ENCODE data around the gene MAZ. TPM values are rescaled to one million over a fixed set of nuclear protein-coding genes. Genes with fewer than 3 reads are reported as not detected.

Gene MAZ
- total and polyA plus RNA-seq, 7 donors, result 94.9 to 193 (median 131) TPM

DNA sequence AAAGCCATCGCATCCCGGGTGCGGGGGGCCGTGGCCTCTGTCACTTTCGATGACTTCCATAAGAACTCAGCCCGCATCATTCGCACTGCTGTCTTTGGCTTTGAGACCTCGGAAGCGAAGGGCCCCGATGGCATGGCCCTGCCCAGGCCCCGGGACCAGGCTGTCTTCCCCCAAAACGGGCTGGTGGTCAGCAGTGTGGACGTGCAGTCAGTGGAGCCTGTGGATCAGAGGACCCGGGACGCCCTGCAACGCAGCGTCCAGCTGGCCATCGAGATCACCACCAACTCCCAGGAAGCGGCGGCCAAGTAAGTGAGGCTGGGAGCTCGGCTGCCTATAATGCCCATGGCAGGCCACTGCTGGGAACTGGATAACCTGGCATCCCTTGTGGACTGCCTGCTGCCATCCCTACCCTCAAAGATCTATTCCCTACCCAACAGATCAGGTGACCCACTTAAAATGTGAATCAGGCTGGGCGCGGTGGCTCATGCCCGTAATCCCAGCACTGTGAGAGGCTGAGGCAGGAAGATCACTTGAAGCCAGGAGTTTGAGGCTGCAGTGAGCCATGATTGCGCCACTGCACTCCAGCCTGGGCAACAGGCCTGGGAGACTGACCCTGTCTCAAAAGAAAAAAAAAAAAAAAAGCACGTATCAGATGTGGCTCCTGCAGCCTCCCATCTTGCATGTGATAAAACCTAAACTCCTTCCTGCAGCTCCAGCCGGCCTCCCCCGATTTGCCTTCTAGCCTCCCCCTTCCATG is 38.4 kb downstream of the MAZ start:
- 85 to 91% (median 86%) methylated on average over 25 to 28 of the region's 28 CpGs for WGBS, 3 donors
- DNase-seq, result peak; percentile 56 to 65
- no peaks in the 10 kb centered on the region for H3K9me3 ChIP-seq
- H3K27me3 ChIP-seq (ENCODE audit: insufficient read depth in 3 of 3, low read length in 2 of 3), result no peaks in the 10 kb centered on the region
- H3K4me1 ChIP-seq, result no peaks in the 10 kb centered on the region
- intact Hi-C loops (cut with DNase I), result loop anchor here in 1 of 2 donors (5.0 kb wide), 1 partner anchor 142 kb away; no protein-coding TSS in a partner anchor
- no peak overlapping the region for H3K27ac ChIP-seq
- peak in 1 of 4 donors; percentile 26 for ATAC-seq
- H3K4me3 ChIP-seq, result no peak overlapping the region
- H3K36me3 ChIP-seq (ENCODE audit: insufficient read depth in 1 of 2, low read depth in 1 of 2), result peaks cover 0 to 72% of the 10 kb centered on the region in 2 donors
- TF ChIP-seq, protein P1, sequence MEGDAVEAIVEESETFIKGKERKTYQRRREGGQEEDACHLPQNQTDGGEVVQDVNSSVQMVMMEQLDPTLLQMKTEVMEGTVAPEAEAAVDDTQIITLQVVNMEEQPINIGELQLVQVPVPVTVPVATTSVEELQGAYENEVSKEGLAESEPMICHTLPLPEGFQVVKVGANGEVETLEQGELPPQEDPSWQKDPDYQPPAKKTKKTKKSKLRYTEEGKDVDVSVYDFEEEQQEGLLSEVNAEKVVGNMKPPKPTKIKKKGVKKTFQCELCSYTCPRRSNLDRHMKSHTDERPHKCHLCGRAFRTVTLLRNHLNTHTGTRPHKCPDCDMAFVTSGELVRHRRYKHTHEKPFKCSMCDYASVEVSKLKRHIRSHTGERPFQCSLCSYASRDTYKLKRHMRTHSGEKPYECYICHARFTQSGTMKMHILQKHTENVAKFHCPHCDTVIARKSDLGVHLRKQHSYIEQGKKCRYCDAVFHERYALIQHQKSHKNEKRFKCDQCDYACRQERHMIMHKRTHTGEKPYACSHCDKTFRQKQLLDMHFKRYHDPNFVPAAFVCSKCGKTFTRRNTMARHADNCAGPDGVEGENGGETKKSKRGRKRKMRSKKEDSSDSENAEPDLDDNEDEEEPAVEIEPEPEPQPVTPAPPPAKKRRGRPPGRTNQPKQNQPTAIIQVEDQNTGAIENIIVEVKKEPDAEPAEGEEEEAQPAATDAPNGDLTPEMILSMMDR (IDR thresholded peaks at IDR 0.05), result no peak

DNA sequence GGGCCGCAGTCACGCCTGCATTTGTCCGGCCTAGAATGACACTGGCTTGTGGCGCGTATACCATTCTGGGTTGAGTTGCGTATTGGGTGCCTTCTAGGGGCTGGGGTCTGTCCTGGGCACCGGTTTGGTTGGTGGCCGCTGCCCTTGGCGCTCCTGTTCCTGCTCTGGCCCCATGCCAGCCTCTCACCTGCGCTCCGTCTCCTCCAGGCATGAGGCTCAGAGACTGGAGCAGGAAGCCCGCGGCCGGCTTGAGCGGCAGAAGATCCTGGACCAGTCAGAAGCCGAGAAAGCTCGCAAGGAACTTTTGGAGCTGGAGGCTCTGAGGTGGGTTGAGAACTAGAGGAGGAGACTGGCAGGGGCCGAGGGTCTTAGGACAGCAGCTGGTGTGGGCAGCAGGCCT is 39.3 kb downstream of the MAZ start:
- intact Hi-C loops (cut with DNase I), result loop anchor here in 1 of 2 donors (5.0 kb wide), 1 partner anchor 143 kb away; no protein-coding TSS in a partner anchor
- no peak for ATAC-seq
- TF ChIP-seq, protein P1 (IDR thresholded peaks at IDR 0.05), result no peak

DNA sequence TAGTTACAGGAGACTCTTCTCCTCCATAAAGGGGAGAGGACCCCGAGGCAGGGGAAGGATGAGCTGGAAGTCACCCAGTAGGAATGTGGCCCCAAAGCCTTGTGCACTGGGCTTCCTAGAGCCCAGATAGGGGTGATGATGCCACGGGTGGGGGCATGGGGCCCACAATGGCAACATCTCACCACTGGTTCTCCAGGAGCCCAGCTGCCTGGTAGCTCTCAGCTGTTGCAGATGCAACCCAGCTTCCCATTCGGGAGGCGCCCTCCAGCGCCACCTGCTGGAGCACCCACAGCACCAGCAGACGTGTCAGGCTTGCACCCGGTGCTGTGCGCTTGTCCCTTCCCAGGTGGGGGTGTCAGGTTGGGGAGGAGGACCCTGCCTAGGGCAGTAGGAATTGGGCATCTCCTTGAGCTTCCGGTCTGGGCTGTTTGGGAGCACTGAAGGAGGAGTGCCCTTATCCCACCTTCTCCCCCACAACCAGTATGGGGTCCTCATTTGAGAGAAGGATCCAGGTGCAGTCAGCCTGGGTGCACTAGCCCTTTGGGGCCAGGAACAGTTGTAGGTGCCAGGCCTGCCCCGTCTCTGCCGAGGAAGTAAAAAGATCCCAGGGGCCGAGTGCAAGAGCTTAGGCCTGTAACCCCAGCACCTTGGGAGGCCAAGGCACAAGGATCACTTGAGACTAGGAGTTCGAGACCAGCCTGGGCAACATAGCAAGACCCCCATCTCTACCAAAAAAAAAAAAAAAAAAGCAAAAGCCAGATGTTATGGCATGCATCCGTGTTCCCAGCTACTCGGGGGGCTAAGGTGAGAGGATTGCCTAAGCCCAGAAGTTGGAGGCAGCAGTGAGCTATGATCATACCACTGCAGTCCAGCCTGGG is 42.3 kb downstream of the MAZ start:
- Histone ChIP-seq H3K9me3 (no peaks in the 10 kb centered on the region), H3K27me3 (ENCODE audit: insufficient read depth in 3 of 3, low read length in 2 of 3) (no peaks in the 10 kb centered on the region), H3K27ac (no peak overlapping the region), H3K4me1 (no peaks in the 10 kb centered on the region), H3K4me3 (no peak overlapping the region), H3K36me3 (ENCODE audit: insufficient read depth in 1 of 2, low read depth in 1 of 2) (peaks cover 0 to 43% of the 10 kb centered on the region in 2 donors)
- DNase-seq (peak; percentile 80 to 91), ATAC-seq (peak; percentile 79 to 90 (median 84))
- 31 to 40% (median 38%) methylated on average over 14 to 15 of the region's 15 CpGs for WGBS, 3 donors
- TF ChIP-seq, protein P1 (IDR thresholded peaks at IDR 0.05), result peak; percentile 86
- intact Hi-C loops (cut with DNase I), result loop anchor here in 1 of 2 donors (1.0 to 5.0 kb wide), 2 partner anchors 41 to 146 kb away; no protein-coding TSS in a partner anchor

More for the DNA sequence above, 39.3 kb downstream of the MAZ start:
- Histone ChIP-seq H3K4me1 (no peaks in the 10 kb centered on the region), H3K4me3 (no peak overlapping the region), H3K27ac (no peak overlapping the region), H3K36me3 (ENCODE audit: insufficient read depth in 1 of 2, low read depth in 1 of 2) (peaks cover 0 to 64% of the 10 kb centered on the region in 2 donors), H3K9me3 (no peaks in the 10 kb centered on the region), H3K27me3 (ENCODE audit: insufficient read depth in 3 of 3, low read length in 2 of 3) (no peaks in the 10 kb centered on the region)
- WGBS, 3 donors, result 93 to 94% (median 93%) methylated on average over 18 of the region's 18 CpGs
- DNase-seq, result no peak

DNA sequence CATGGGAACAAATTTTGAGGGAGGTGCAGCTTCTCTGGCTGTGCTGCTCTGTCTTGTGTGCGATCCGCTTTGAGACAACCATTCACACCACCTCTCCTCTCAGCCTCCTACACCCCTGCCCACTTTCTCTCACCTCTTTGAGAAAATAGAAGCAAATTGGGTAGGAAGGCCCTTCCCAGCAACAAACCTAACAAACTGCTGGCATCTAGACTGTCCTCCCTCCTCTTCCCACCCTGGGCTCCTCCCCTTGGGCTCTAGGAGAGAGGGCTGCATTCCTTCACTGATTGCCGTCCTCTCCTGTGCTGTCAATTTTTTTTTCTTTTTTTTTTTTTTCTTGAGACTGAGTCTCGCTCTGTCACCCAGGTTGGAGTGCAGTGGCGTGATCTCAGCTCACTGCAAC is 43.2 kb downstream of the MAZ start:
- DNase-seq (no peak), ATAC-seq (no peak)
- H3K9me3 ChIP-seq, result no peaks in the 10 kb centered on the region
- H3K36me3 ChIP-seq (ENCODE audit: insufficient read depth in 1 of 2, low read depth in 1 of 2), result peaks cover 0 to 34% of the 10 kb centered on the region in 2 donors
- 70 to 76% (median 75%) methylated on average over 5 of the region's 5 CpGs for WGBS, 3 donors
- H3K27me3 ChIP-seq (ENCODE audit: insufficient read depth in 3 of 3, low read length in 2 of 3), result no peaks in the 10 kb centered on the region
- no peak overlapping the region for H3K27ac ChIP-seq
- TF ChIP-seq, protein P1 (IDR thresholded peaks at IDR 0.05), result no peak
- H3K4me1 ChIP-seq, result no peaks in the 10 kb centered on the region
- H3K4me3 ChIP-seq, result no peak overlapping the region
- intact Hi-C loops (cut with DNase I), result loop anchor here in 1 of 2 donors (5.0 kb wide), 1 partner anchor 147 kb away; no protein-coding TSS in a partner anchor
